Measurements from ENCODE around the gene ZFAND3.

ZFAND3 gene

DNA sequence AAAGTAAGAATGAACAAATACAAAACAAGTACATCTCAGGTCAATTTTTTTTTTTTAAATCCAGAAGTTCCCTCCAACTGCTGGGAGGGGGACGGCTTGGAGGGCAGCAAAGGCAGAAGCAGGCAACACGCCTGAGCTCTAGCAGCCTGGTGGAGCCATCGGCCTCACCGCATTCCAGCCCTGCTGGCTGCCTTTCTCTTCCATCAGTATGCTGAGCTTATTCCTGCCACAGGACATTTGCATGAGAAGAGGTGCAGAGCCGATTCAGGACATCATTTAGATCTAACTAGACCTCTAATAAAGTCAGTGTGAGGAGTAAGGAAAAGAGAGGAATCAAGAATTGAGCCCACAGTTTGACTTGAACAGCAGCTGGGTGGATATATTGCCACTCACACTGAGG lies 318.8 kb downstream of the ZFAND3 start:
- DNase-seq = no peak

- no peak for DNase-seq
Observed at GRCh38 chr6:38141085-38141484, 321.6 kb downstream of the ZFAND3 start.

- DNase-seq = no peak
Observed at GRCh38 chr6:38141716-38142115, 322.2 kb downstream of the ZFAND3 start.

DNA sequence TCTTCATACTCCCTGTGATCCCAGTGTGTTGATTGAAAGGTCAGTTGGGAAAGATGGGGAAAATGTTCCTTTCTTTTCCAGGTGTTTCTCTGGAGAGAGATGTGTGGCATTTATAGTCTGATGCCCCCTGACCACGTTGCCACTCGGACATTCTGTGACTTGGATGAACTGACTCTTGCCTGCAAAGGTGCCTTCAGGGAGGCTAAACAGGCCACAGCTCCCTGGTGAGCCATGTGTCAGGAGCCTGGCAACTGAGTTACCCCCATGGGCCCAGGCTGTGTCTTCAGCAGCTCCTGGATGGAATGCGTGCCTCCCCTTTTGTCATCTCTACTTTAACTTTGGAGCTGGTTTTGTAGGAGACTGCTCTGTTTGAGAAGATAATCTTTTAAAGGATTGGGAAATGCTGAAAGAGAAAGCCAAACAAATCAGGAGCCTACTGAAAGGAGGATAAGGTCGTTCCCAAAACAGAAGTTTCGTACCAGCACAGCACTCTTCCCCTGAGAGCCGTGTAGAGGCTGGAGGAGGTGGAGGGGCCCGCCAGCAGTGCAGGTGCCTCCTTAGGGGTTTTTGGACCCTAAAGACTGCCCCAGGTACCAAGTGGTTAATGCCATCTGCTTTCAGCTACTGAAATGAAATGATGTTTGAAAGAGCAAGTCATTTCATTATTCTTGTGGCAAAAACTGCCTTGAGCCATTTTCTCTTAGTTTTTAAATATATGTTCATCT lies 322.8 kb downstream of the ZFAND3 start:
- no peak for DNase-seq

DNA sequence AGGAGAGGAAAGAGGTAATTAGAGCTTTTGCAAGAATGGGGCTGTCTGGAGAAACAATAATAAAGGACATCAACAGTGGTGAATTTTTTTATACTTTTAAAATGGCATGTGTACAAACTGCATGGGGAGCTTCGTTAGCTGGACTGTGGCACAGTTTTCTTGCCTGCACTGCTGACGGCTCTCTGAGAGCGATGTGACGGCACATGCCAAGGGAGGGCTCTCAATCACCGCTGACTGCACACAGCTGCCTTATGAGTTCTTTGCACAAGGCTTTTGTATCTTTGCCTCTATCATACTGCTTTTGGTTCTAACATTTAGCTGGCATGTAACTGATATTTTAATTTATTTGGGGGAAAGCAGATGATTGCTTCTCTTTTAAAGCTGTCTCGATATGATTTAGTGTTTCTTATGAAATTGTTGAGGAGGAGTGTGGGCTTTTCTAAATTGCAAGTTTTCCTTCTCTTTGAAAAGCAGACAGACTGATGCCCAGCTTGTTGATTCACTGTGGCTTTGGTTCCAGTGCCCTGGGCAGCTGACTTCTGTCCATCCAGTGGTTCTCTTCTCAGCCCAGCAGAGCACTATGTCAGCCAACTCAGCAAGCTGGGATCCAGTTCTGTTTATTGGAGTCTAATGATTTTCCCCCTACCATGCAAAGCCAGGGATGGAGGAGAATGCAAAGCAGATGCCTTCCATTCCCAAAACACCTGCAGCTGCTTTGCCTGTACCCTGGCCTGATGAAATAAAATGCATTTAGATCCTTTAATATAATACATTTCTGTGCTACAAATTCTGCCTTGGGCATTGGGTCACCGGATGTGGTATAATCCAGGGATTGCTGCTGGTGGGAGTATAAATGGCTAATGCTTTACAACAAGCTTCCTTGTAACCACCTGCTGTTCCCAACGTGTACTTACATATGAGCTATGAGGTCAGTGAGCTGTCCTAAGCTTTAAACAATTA lies 323.9 kb downstream of the ZFAND3 start:
- no peak for DNase-seq

DNA sequence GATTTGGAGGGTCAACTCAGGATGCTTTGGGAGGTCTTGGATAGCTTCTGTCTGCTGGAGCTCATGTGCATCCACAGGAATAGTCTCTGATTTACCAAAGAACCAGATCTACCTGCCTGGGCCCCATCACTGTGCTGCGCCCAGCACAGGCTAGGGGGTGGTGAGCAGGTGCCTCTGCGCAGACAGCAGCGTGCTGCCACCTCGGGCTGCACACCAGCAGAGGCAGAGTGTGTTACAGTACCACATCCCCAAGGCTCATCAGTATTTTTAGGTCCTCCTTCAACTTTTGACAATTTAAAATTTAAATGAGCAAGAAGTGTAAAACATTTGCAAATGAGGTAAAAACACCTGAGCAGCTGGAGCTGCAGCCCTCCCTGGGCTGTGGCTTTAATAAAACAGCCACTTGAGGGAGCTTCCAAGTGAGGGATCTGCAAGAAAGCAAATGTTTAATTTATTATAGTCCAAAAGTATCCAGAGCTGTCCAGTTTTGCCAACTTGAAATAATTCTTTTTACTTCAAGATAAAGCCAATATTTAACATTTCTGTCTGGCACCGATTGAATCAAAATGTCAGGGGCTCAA lies 324.9 kb downstream of the ZFAND3 start:
- no peak for DNase-seq

DNA sequence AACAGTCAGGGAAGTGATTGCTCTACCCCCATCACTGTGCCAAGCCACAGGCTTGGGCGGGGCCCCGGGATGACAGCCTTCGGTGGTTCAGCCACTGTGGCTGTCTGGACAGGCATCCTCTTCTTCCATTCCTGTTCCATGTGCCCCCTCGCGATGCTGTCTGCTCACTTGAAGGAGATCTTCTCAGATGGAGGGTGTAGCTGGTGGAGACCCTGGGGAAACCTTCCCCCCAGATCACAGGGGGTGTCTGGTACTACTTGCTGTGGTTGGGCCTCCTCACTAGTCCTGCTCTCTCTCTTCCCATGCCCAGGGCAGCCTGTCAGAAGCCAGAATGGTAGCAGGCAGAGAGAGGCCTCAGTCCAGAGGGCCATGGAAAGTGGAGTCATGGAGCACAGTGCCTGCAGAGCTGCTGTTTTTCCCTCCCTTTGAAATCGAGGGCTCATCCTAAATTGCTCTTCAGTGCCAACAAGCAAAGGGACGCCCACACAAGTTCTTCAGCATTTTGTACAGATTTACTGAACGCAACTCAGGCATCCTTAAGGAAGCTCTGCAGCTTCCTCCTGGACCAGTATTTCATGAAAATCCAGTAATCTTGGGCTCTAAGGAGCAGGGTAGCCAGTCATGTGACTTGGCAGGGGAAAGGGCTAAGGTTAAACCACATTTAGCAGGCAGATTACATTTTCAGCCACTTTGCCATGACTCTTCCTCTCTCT lies 326.6 kb downstream of the ZFAND3 start:
- no peak for DNase-seq

DNA sequence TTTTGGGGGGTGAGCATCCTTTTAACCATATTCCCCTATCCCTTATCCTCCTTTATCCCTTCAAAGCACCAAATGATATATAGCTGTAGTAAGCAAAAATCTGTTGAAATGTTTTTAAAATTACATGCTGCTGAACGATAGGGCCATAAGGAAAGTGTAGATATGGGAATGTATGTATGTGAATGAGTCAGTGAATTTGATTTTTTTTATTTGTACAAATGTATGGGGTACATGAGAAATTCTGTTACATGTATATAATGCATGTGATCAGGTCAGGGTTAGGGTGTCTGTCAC lies 327.2 kb downstream of the ZFAND3 start:
- DNase-seq = no peak

GRCh38 chr6:38148606-38149005 lies 329.1 kb downstream of the ZFAND3 start:
- no peak for DNase-seq

- DNase-seq = no peak
Observed at GRCh38 chr6:38149531-38149930, 330.0 kb downstream of the ZFAND3 start.

- no peak for DNase-seq
Observed at GRCh38 chr6:38150021-38150420, 330.5 kb downstream of the ZFAND3 start.

- no peak for DNase-seq
Observed at GRCh38 chr6:38150681-38151296, 331.3 kb downstream of the ZFAND3 start.

GRCh38 chr6:38151580-38152500 lies 332.3 kb downstream of the ZFAND3 start:
- no peak for DNase-seq

DNA sequence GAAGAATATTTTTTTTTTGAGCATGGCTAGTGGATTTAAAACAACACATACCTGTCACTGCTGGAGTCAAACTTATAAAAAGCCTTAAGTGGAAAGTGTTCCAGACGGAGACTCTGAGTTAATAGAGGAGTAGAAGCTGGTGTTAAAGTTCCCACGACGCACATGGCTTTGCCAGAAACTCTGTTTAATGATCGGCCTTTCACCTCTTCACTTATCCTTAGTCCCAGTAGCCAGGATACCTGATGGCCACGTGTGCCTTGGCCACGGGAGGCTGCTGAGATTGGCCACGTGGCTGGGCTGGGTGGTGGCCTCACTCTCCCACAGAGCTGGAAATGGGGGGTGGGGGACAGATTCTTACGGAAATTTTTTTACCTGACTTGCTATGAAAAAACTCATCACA lies 333.1 kb downstream of the ZFAND3 start:
- DNase-seq = no peak

DNA sequence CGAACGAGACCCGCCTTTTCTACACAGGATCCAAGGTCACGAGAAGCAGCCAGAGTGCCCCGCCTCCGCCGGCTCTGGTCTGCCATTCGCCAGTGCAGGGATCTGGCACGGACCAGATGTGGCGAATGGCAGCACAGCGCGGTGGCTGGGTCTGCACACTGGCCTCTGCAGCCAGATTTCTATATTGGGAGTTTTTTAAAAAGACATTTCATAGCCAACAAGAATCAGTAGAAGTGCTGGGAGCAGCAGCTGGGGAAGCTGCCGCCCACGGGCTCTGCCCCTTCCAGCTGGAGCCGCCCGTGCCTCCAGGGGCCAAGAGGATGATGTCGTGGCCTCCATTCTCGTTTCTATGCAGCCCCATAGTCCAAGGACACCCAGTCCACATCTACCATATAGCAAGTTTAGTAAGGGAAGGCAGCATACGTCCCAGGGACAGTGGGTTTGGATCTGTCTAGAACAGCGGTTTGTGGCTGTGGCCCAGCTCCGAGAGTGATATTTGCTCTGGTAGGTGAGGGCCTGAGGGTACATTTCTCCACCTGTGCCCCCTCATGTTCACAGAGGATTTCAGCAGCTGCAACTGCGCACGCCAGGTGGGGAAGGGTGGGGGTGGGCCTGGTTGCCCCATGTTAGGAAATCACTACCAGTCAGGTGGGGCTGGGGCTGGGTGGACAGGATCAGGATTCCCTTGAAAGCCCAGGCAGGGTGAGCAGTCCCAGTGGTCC lies 333.7 kb downstream of the ZFAND3 start:
- no peak for DNase-seq

DNA sequence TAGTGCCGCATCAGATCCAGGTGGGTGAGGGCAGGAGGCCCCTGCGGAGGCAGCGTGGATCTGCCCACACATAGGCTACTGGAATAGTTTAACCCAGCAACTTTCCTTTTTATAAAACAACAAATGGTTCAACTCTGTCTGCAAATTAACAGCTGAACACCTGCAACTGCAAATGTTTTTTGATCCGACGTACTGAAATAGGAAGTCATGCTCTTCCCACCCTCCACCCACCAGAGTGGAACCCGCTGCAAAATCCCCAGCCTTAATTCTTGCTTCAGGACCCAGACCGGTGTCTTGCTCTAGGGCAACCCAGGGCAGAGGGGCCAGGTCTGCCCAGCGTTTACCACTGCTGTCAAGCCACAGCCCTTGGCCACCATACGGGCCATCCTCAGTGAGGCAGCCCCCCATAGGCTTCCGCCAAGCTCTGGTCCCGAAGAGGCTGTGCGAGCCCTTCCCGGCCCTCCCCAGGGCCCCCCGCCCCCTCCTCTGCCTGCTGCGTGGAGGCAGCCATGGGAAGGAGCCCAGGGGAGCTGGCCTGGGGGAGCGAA lies 334.3 kb downstream of the ZFAND3 start:
- DNase-seq = no peak

- DNase-seq = no peak
Observed at GRCh38 chr6:38154731-38155130, 335.2 kb downstream of the ZFAND3 start.

DNA sequence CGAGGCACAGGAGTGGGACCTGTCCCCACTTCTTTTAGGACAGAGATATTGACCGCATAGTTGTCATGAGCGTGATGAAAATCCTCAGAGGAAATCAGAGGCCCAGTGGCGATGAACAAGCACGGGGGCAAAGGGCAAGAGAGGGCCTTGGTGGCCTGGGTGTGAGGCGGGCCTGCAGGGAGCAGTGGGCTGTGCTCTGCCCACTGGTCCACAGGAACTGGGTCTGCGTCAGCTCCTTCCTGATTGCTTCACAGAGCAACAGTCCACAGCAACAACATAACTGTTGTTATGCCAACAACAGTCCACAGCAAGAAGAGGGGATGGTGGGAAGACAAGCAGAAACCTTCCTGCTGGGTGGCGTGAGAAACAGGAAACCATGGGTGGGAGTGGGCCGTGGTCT lies 335.6 kb downstream of the ZFAND3 start:
- DNase-seq = no peak

DNA sequence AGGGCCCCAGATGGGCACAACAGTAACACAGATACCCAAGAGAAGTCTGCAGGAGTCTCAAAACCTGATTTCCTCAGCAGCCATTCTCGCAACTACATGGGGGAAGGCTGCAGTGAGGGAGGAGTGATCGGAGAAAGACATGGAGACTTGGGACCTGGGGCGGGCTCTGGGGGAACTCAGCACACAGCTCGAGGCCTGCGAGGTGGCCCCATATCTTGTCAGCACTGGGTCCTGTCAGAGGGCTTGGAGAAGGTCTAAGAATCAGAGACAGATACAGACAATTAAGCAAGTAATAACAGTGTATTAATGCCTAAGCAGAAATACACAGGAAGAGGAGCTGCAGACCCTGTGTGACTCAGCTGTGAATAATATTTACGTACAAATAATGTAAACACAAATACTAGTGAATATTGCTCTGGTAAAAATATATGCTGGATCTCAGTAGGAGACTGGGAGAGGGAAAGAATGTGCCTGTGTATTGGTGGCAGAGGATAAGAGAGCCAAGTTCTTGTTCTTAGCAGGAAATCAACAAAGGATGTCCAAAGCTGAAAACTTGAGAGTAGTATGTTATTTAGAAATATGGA lies 336.2 kb downstream of the ZFAND3 start:
- no peak for DNase-seq

DNA sequence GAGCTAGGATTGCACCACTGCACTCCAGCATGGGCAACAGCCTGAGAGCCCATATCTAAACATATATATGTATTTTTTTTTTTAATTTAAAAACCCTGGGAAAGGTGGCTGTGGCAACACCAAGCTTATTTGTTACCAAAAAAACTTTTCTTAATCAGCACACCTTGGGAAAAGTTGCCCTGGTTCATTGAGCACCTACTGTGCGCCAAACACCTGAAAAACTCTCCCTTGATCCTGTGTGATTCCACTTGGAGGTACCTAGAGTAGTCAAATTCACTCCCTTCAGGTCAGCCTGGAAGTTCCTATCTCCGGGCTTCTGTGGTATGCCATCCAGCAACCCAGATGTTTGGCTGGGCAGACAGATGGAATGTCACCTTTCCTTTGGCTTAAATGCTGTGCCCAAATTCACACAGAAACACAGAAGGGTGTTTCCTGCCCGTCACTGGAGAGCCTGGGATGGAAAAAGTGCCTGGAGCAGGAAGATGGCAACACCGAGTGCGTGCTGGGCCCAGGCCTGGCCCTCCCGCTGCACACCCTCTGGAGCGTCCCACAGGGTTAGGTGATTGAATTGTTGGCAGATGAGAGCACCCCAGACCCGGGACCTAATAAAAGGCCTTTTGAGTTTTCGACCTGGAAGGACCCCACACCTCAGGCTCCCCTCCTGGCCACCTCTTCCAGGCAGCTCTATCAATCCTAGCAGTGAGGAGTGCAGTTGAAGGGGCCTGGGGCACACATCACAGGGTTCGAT lies 337.5 kb downstream of the ZFAND3 start:
- DNase-seq = no peak
